Vagina (tissue), 2 donors: ENCODE results near the gene NUP93. TPM values are rescaled to one million over a fixed set of nuclear protein-coding genes. Genes with fewer than 3 reads are reported as not detected.
"Not testable (repeated sequence)": the region's sequence is repeated elsewhere in the genome, so short reads cannot be mapped to it uniquely, and the experiment has no call there.

Experiments
- DNase-seq, 2 donors: peaks; one replicate each; pipeline ENCODE4 v3.0.0-alpha.2; 2017; ENCODE audit errors: extremely low spot score in 2 of 2
- H3K27ac ChIP-seq: fragments of 200-600 bp; sonication (generic); one replicate; pipeline ENCODE4 v1.5.1; 2019
- H3K27me3 ChIP-seq: fragments of 200-600 bp; sonication (generic); one replicate; pipeline ENCODE4 v1.5.1; 2019
- H3K36me3 ChIP-seq, 2 donors: fragments of 200-600 bp; sonication (generic); one replicate each; pipeline ENCODE4 v1.5.1; 2017 to 2019
- H3K4me1 ChIP-seq: fragments of 200-600 bp; sonication (generic); one replicate; pipeline ENCODE4 v1.5.1; 2019
- H3K4me3 ChIP-seq, 2 donors: fragments of 200-600 bp; sonication (generic); 1 replicate in 1 of 2; 2 replicates in 1 of 2; pipeline ENCODE4 v1.5.1; 2016 to 2019
- H3K9me3 ChIP-seq: fragments of 200-600 bp; sonication (generic); one replicate; pipeline ENCODE4 v1.5.1; 2019
- CTCF ChIP-seq, 3 experiments: fragments of 450-650 bp in 2 of 3; fragments of 200-600 bp in 1 of 3; sonication (generic) in 1 of 3; IDR thresholded peaks; one replicate each; pipeline ENCODE4 v1.5.1; 2017 to 2019; ENCODE audit warnings: antibody characterized with exemption in 3 of 3, mild to moderate bottlenecking in 2 of 3, moderate library complexity in 2 of 3
- POLR2A ChIP-seq, 2 donors: fragments of 450-650 bp; IDR thresholded peaks; one replicate each; pipeline ENCODE4 v1.6.1; 2017; ENCODE audit warnings: antibody characterized with exemption in 2 of 2, mild to moderate bottlenecking in 2 of 2, moderate library complexity in 2 of 2
- POLR2AphosphoS5 ChIP-seq, 2 donors: sonication (generic); formaldehyde crosslinking; IDR thresholded peaks; one replicate each; pipeline ENCODE4 v1.9.0; 2017; ENCODE audit warnings: antibody characterized with exemption in 2 of 2, mild to moderate bottlenecking in 2 of 2, low read depth in 1 of 2; ENCODE audit not compliant: insufficient read depth in 1 of 2
- intact Hi-C: fragments of 100-400 bp; cut with DNase I; formaldehyde crosslinking; loops from one replicate; pipeline ENCODE4 v1.15.1; 2023
- total RNA-seq: library from RNA; depleted of rRNA; stranded (reverse); fragments of >200 nt; gene quantifications from one replicate; pipeline ENCODE4 v1.2.3, GENCODE V29; 2016

The NUP93 gene
- total RNA-seq, 1 donor from 2014 or later: 43.7 TPM

DNA sequence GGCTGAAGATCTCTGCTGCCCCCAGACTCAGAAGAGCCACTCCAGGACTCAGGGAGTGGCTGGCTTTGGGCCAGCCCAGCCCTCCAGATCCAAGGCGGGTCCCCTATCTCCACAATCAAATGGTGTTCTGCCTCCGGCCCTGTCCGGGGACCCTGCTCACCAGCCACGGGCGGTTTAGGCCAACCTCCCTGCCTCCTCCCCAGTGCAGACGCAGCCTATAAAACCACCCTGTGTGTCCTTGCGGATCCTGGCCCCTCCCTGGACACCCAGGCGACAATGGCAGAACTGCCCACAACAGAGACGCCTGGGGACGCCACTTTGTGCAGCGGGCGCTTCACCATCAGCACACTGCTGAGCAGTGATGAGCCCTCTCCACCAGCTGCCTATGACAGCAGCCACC lies 135.0 kb downstream of the NUP93 start, which contains the start of gene SLC12A3:
Gene SLC12A3, plus strand, starts transcription at position 248 of the 400 bp plus-strand sequence. Its CDS starts 29 bp downstream, at position 277.
- no peak for DNase-seq
- intact Hi-C loops: loop anchor here (10.0 kb wide), 2 partner anchors 70 to 180 kb away; partner anchors contain the start of gene HERPUD1
- Histone ChIP-seq H3K4me3 (no peak within 1 kb of the TSS), H3K36me3 (no peaks in the 10 kb centered on the region), H3K4me1 (no peaks in the 10 kb centered on the region), H3K9me3 (no peaks in the 10 kb centered on the region), H3K27ac (no peak within 1 kb of the TSS), H3K27me3 (no peaks in the 10 kb centered on the region)
- TF ChIP-seq POLR2A (IDR thresholded peaks at IDR 0.05) (no peak), POLR2AphosphoS5 (IDR thresholded peaks at IDR 0.05; ENCODE audit: insufficient read depth in 1 of 2, low read depth in 1 of 2) (no peak), CTCF (IDR thresholded peaks at IDR 0.05) (no peak)

DNA sequence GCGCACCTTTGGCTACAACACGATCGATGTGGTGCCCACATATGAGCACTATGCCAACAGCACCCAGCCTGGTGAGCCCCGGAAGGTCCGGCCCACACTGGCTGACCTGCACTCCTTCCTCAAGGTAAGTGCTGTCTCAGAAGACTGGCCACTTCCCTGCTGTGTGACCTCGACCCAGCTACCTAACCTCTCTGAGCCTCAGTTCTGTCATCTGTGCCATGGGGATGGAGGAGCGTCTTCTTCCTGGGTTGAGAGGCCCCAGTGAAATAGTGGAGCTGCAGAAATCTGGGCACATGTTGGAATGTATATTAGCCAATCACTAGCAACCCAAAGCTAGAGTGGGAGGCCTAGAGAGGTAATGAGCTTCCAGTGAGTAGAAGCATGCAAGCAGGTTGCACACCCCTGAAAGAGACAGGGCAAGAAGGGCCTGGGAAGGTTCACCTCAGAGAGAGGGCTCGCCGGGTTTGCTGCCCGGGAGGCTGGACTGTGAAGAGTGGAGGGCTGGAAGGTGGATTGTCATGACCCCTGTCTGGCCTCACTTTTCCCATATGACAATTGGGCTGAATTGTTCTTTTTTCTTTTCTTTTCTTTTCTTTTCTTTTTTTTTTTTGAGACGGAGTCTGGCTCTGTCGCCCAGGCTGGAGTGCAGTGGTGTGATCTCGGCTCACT lies 135.6 kb downstream of the NUP93 start:
- no peak for DNase-seq
- H3K4me3 ChIP-seq: no peak overlapping the region
- no peaks in the 10 kb centered on the region for H3K4me1 ChIP-seq
- TF ChIP-seq POLR2AphosphoS5 (IDR thresholded peaks at IDR 0.05; ENCODE audit: insufficient read depth in 1 of 2, low read depth in 1 of 2) (no peak), POLR2A (IDR thresholded peaks at IDR 0.05) (no peak), CTCF (IDR thresholded peaks at IDR 0.05) (no peak)
- no peaks in the 10 kb centered on the region for H3K36me3 ChIP-seq
- no peaks in the 10 kb centered on the region for H3K9me3 ChIP-seq
- intact Hi-C loops: loop anchor here (10.0 kb wide), 2 partner anchors 69 to 179 kb away; partner anchors contain the start of gene HERPUD1
- H3K27me3 ChIP-seq: no peaks in the 10 kb centered on the region
- H3K27ac ChIP-seq: no peak overlapping the region

DNA sequence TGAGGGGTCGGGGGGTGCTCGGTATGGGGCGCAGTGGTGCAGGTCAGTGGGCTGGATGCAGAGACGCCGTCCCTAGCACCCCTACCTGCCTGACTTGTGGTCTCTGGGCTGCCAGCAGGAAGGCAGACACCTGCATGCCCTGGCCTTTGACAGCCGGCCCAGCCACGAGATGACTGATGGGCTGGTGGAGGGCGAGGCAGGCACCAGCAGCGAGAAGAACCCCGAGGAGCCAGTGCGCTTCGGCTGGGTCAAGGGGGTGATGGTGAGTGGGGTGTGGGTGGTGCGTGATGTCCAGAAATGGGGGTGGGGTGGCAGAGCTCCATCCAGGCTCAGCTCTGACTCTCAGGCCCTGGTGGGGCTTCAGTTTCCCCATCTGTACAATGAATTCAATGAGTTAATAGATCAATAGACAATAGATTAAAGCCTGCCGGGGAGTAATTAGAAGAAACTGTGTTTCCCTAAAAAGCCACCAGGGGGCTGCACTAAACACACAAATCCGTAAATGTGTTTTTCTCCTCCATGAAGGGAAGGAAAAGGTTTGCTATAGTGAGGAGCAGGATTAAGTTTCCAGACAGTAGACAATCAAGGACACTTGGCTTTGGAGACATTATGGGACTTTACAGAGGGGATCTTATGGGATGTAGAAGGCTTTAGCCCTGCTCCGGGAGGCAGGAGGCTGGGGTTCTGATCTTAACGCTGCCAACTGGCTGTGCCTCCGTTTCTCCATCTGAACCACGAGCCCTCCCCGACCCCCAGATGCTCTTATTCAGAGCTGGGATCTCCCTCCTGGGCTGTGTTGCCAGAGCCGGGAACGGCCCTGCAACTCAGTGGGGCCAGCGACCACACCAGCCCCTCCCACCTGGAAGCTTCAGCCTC lies 137.3 kb downstream of the NUP93 start:
- no peaks in the 10 kb centered on the region for H3K27me3 ChIP-seq

DNA sequence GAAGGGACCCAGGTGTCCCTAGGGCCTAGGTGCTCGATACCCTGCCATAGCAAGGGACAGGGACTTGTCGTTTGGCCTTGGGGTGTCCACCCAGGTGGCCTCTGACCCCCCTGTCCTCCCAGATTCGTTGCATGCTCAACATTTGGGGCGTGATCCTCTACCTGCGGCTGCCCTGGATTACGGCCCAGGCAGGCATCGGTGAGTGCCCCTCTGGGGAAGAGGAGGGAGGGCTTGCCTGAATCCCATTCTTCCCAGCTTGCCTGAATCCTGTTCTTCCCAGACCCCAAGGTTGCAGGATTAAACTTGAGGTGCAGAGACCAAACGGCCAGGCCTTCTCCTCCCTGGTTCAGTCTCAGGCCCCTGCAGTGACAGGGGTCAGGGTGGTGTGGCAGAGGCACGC lies 138.2 kb downstream of the NUP93 start:
- no peak for TF ChIP-seq POLR2A (IDR thresholded peaks at IDR 0.05)
- TF ChIP-seq CTCF (IDR thresholded peaks at IDR 0.05): no peak
- no peak for TF ChIP-seq POLR2AphosphoS5 (IDR thresholded peaks at IDR 0.05; ENCODE audit: insufficient read depth in 1 of 2, low read depth in 1 of 2)
- Histone ChIP-seq H3K27me3 (no peaks in the 10 kb centered on the region), H3K9me3 (no peaks in the 10 kb centered on the region), H3K27ac (no peak overlapping the region), H3K4me1 (no peaks in the 10 kb centered on the region), H3K36me3 (no peaks in the 10 kb centered on the region), H3K4me3 (no peak overlapping the region)
- no peak for DNase-seq
- intact Hi-C loops: loop anchor here (10.0 kb wide), 2 partner anchors 67 to 177 kb away; partner anchors contain the start of gene HERPUD1

More for the DNA sequence above, 137.3 kb downstream of the NUP93 start:
- Histone ChIP-seq H3K36me3 (no peaks in the 10 kb centered on the region), H3K27ac (no peak overlapping the region), H3K4me1 (no peaks in the 10 kb centered on the region), H3K4me3 (no peak overlapping the region), H3K9me3 (no peaks in the 10 kb centered on the region)
- intact Hi-C loops: loop anchor here (10.0 kb wide), 2 partner anchors 68 to 178 kb away; partner anchors contain the start of gene HERPUD1
- no peak for DNase-seq
- TF ChIP-seq CTCF (IDR thresholded peaks at IDR 0.05): peak; percentile 70 to 75 (median 73)
- TF ChIP-seq POLR2AphosphoS5 (IDR thresholded peaks at IDR 0.05; ENCODE audit: insufficient read depth in 1 of 2, low read depth in 1 of 2): no peak

- intact Hi-C loops: loop anchor here (10.0 kb wide), 2 partner anchors 66 to 176 kb away; partner anchors contain the start of gene HERPUD1
- H3K4me1 ChIP-seq, DNase-seq, H3K27ac ChIP-seq, H3K9me3 ChIP-seq, H3K4me3 ChIP-seq, H3K36me3 ChIP-seq, H3K27me3 ChIP-seq: not testable (repeated sequence)
These were observed 138.8 kb downstream of the NUP93 start for GRCh38 chr16:56868766-56869165.
